ENCODE results near the gene FBXO38. TPM values are rescaled to one million over a fixed set of nuclear protein-coding genes. Genes with fewer than 3 reads are reported as not detected.

The FBXO38 gene
- total RNA-seq, 2 experiments from 2014 or later: 37.6 to 49.5 TPM

GRCh38 chr5:148426514-148426913, 42.8 kb downstream of the FBXO38 start:
- Histone ChIP-seq H3K4me1 (ENCODE audit: insufficient read depth, low read length, poor library complexity, severe bottlenecking) (no peaks in the 10 kb centered on the region), H3K79me2 (ENCODE audit: insufficient read depth, low read depth, low read length) (no peaks in the 10 kb centered on the region), H3K9me3 (ENCODE audit: low read length) (no peaks in the 10 kb centered on the region), H3K4me3 (ENCODE audit: low read depth, low read length, poor library complexity, severe bottlenecking) (no peak overlapping the region), H3K36me3 (ENCODE audit: insufficient read depth, low read length) (peaks cover 95% of the 10 kb centered on the region), H3K4me2 (ENCODE audit: low read length) (no peak overlapping the region), H4K20me1 (ENCODE audit: insufficient read depth, low read length) (no peaks in the 10 kb centered on the region), H3K9me2 (ENCODE audit: insufficient read depth, low read length) (no peaks in the 10 kb centered on the region), H2AFZ (ENCODE audit: low read length) (no peak overlapping the region), H3K27ac (ENCODE audit: low read depth, low read length, poor library complexity, severe bottlenecking) (no peak overlapping the region)
- ChIA-PET CTCF (ENCODE audit: unreplicated experiment) (no interaction called here), POLR2A (interaction anchor here (0.6 kb wide), 1 partner anchor 19 kb away, joined by 4 read pairs; no protein-coding TSS in a partner anchor)
- intact Hi-C loops (cut with micrococcal nuclease; ENCODE audit: unreplicated experiment): no loop called here
- TF ChIP-seq EZH2phosphoT487 (IDR thresholded peaks at IDR 0.05; ENCODE audit: borderline replicate concordance, low read depth, low read length): no peak
- no peak for TF ChIP-seq CTCF (conservative IDR thresholded peaks at IDR 0.05; ENCODE audit: low read length)
- DNase-seq (ENCODE audit: low spot score): no peak
- no TSS peak for BruUV-seq (replicated peaks)

- no peak for DNase-seq (ENCODE audit: low spot score)
- Histone ChIP-seq H4K20me1 (ENCODE audit: insufficient read depth, low read length) (no peaks in the 10 kb centered on the region), H3K4me3 (ENCODE audit: low read depth, low read length, poor library complexity, severe bottlenecking) (no peak overlapping the region), H2AFZ (ENCODE audit: low read length) (no peak overlapping the region), H3K36me3 (ENCODE audit: insufficient read depth, low read length) (peaks cover 90% of the 10 kb centered on the region), H3K79me2 (ENCODE audit: insufficient read depth, low read depth, low read length) (no peaks in the 10 kb centered on the region), H3K9me2 (ENCODE audit: insufficient read depth, low read length) (no peaks in the 10 kb centered on the region), H3K9me3 (ENCODE audit: low read length) (no peaks in the 10 kb centered on the region), H3K4me2 (ENCODE audit: low read length) (no peak overlapping the region), H3K4me1 (ENCODE audit: insufficient read depth, low read length, poor library complexity, severe bottlenecking) (no peaks in the 10 kb centered on the region), H3K27ac (ENCODE audit: low read depth, low read length, poor library complexity, severe bottlenecking) (no peak overlapping the region)
- intact Hi-C loops (cut with micrococcal nuclease; ENCODE audit: unreplicated experiment): no loop called here
- no peak for TF ChIP-seq EZH2phosphoT487 (IDR thresholded peaks at IDR 0.05; ENCODE audit: borderline replicate concordance, low read depth, low read length)
- TF ChIP-seq CTCF (conservative IDR thresholded peaks at IDR 0.05; ENCODE audit: low read length): no peak
- POLR2A ChIA-PET: interaction anchor here (0.6 kb wide), 1 partner anchor 179 kb away, joined by 3 read pairs; no protein-coding TSS in a partner anchor
- no TSS peak for BruUV-seq (replicated peaks)
- CTCF ChIA-PET (ENCODE audit: unreplicated experiment): no interaction called here
Observed at GRCh38 chr5:148427370-148428042, 43.7 kb downstream of the FBXO38 start.

GRCh38 chr5:148428848-148429247, 45.1 kb downstream of the FBXO38 start:
- no peak overlapping the region for H2AFZ ChIP-seq (ENCODE audit: low read length)
- intact Hi-C loops (cut with micrococcal nuclease; ENCODE audit: unreplicated experiment): no loop called here
- H4K20me1 ChIP-seq (ENCODE audit: insufficient read depth, low read length): no peaks in the 10 kb centered on the region
- POLR2A ChIA-PET: interaction anchor here (0.6 to 1.2 kb wide), 5 partner anchors 20 to 35 kb away, joined by 3 read pairs; no protein-coding TSS in a partner anchor
- H3K27ac ChIP-seq (ENCODE audit: low read depth, low read length, poor library complexity, severe bottlenecking): no peak overlapping the region
- no peaks in the 10 kb centered on the region for H3K9me3 ChIP-seq (ENCODE audit: low read length)
- no TSS peak for BruUV-seq (replicated peaks)
- TF ChIP-seq CTCF (conservative IDR thresholded peaks at IDR 0.05; ENCODE audit: low read length) (no peak), EZH2phosphoT487 (IDR thresholded peaks at IDR 0.05; ENCODE audit: borderline replicate concordance, low read depth, low read length) (no peak)
- no peaks in the 10 kb centered on the region for H3K4me1 ChIP-seq (ENCODE audit: insufficient read depth, low read length, poor library complexity, severe bottlenecking)
- CTCF ChIA-PET (ENCODE audit: unreplicated experiment): no interaction called here
- no peak for DNase-seq (ENCODE audit: low spot score)
- peaks cover 90% of the 10 kb centered on the region for H3K36me3 ChIP-seq (ENCODE audit: insufficient read depth, low read length)
- no peak overlapping the region for H3K4me2 ChIP-seq (ENCODE audit: low read length)
- no peak overlapping the region for H3K4me3 ChIP-seq (ENCODE audit: low read depth, low read length, poor library complexity, severe bottlenecking)
- H3K79me2 ChIP-seq (ENCODE audit: insufficient read depth, low read depth, low read length): no peaks in the 10 kb centered on the region
- no peaks in the 10 kb centered on the region for H3K9me2 ChIP-seq (ENCODE audit: insufficient read depth, low read length)
